GM12801 (cell line): ENCODE data around the gene ZNF423.

Experiments used
- CTCF ChIP-seq: IDR thresholded peaks from one replicate; pipeline ENCODE4 v1.5.1; 2011; ENCODE audit warnings: control low read depth; ENCODE audit not compliant: insufficient read length; ENCODE audit errors: extremely low read depth

ZNF423 gene

DNA sequence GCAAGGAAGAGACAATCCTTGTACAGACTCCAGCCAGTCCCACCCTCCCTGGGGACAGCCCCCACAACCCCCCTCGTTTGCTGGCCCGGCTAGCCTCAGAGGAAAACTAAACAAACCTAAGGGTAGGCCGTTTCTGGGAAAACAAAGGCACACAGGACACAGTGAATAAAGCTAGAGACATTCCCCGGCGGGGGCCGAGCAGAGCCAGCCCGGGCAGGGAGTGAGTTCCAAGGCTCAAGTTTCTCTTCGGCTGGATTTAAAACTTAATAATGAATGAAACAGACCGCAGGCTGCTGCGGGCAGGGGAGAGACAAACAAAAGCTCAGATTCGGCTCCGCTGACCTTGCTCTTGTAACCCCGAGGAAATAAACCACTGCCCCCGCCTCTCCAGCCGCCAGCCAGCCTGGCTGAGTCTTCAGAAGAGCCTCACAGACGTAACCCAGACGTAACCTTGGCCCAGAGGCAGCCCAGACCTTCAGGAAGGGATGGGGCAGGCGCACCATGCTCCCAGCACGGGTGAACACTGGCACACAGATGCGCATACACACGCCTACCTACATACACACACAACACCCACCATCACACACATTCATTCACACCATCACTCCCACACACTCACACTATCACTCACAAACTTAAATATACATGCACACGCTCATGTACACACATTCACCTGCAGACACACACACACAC is 216.0 kb downstream of the ZNF423 start:
- TF ChIP-seq CTCF, result no peak

GRCh38 chr16:49638673-49639610 is 217.0 kb downstream of the ZNF423 start:
- TF ChIP-seq CTCF, result no peak

- TF ChIP-seq CTCF, result no peak
Measured at GRCh38 chr16:49637933-49638672, 217.8 kb downstream of the ZNF423 start.

DNA sequence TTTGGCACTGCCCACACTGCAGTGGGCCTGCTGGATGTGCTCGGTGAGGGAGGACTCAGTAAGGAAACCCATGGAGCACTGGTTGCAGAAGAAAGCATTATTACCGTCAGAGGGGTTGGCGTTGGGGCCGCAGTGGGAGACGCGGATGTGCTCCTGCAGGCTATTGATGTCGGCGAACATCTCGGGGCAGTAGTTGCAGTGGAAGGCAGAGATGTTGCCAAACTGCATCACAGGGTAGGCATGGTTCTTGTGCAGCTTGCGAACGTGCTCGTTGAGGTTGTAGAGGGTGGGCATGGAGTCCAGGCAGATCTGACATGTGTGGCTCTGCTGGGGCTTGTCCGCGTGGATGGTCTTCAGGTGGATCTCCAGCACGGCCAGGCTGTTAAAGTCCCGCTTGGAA is 218.4 kb downstream of the ZNF423 start:
- no peak for TF ChIP-seq CTCF

GRCh38 chr16:49636608-49637007 is 219.3 kb downstream of the ZNF423 start:
- no peak for TF ChIP-seq CTCF

- TF ChIP-seq CTCF, result no peak
Measured at GRCh38 chr16:49635591-49636581, 220.0 kb downstream of the ZNF423 start.

DNA sequence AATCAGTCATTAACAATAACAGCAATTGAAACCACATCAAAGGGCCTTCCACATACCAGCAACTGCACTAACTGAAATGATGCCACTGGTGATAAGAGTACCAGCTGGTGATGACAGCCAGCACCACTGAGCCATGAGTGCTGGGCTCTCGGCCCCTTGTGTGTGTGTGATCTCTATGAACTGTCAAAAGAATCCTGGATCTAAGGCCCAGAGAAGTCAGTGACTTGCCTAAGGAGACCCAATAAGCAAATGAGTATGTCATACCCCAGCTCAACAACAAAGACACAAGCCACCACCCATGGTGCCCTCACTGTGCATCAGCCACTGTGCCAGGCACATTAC is 220.9 kb downstream of the ZNF423 start:
- TF ChIP-seq CTCF, result no peak
